ENCODE measurements around the gene FHIP1A. TPM values are rescaled to one million over a fixed set of nuclear protein-coding genes. Genes with fewer than 3 reads are reported as not detected.

The FHIP1A gene
- polyA plus RNA-seq, 1 of the 3 experiments (the other 2 are of a cell fraction), result 1.3 TPM

DNA sequence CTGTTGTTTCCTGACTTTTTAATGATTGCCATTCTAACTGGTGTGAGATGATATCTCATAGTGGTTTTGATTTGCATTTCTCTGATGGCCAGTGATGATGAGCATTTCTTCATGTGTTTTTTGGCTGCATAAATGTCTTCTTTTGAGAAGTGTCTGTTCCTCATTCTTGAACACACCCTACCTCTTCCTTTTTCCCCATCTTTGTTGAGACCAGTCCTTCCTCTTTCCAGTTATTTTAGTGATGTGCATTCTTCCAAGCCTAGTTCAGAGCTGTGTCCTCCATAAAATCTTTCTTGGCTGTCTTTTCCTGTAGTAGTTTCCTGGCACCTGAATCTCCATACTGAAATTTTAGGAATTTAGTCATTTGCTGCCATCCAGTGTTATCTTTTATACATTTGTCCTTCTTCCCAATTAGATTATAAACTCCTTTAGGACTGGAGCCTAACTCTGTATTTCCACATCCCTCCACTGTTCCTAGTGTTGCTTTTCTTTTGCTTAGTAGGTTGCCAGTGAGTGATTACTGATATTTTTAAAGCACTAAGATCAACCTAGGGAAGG is 11.4 kb downstream of the FHIP1A start:
- no peak overlapping the region for H3K27ac ChIP-seq (ENCODE audit: low read depth in 2 of 2, low read length in 1 of 2)
- H3K27me3 ChIP-seq (ENCODE audit: insufficient read depth), result no peaks in the 10 kb centered on the region
- H3K9me3 ChIP-seq, result no peaks in the 10 kb centered on the region
- no peak overlapping the region for H3K9ac ChIP-seq
- POLR2A ChIA-PET, result no interaction called here
- peaks cover 29% of the 10 kb centered on the region for H3F3A ChIP-seq (replicated peaks; ENCODE audit: insufficient read depth)
- peaks cover 0 to 22% of the 10 kb centered on the region in 2 experiments; a peak in 2 of 4 replicates for H3K4me1 ChIP-seq (ENCODE audit: control insufficient read depth in 1 of 2, insufficient read depth in 2 of 2, low read depth in 1 of 2, low read length in 1 of 2)
- no peaks in the 10 kb centered on the region for H4K20me1 ChIP-seq (ENCODE audit: insufficient read depth)
- no peaks in the 10 kb centered on the region for H3K79me2 ChIP-seq (ENCODE audit: insufficient read depth)
- no peaks in the 10 kb centered on the region for H3K36me3 ChIP-seq (replicated peaks in 1 of 2; ENCODE audit: control insufficient read depth in 1 of 2, insufficient read depth in 2 of 2, low read length in 1 of 2)
- DNase-seq, result no peak
- TF ChIP-seq, protein P1, sequence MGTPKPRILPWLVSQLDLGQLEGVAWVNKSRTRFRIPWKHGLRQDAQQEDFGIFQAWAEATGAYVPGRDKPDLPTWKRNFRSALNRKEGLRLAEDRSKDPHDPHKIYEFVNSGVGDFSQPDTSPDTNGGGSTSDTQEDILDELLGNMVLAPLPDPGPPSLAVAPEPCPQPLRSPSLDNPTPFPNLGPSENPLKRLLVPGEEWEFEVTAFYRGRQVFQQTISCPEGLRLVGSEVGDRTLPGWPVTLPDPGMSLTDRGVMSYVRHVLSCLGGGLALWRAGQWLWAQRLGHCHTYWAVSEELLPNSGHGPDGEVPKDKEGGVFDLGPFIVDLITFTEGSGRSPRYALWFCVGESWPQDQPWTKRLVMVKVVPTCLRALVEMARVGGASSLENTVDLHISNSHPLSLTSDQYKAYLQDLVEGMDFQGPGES (IDR thresholded peaks at IDR 0.05; ENCODE audit: low read depth, low read length), result no peak
- no peak for TF ChIP-seq JUND (IDR thresholded peaks at IDR 0.05)
- TF ChIP-seq YY1 (IDR thresholded peaks at IDR 0.05; ENCODE audit: low read depth), result no peak
- TF ChIP-seq, protein P2, sequence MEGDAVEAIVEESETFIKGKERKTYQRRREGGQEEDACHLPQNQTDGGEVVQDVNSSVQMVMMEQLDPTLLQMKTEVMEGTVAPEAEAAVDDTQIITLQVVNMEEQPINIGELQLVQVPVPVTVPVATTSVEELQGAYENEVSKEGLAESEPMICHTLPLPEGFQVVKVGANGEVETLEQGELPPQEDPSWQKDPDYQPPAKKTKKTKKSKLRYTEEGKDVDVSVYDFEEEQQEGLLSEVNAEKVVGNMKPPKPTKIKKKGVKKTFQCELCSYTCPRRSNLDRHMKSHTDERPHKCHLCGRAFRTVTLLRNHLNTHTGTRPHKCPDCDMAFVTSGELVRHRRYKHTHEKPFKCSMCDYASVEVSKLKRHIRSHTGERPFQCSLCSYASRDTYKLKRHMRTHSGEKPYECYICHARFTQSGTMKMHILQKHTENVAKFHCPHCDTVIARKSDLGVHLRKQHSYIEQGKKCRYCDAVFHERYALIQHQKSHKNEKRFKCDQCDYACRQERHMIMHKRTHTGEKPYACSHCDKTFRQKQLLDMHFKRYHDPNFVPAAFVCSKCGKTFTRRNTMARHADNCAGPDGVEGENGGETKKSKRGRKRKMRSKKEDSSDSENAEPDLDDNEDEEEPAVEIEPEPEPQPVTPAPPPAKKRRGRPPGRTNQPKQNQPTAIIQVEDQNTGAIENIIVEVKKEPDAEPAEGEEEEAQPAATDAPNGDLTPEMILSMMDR (IDR thresholded peaks at IDR 0.05), result peak; percentile 18; the same call in 1 of the 2 replicates
- no peak overlapping the region for H3K4me3 ChIP-seq (ENCODE audit: low read depth in 2 of 2, low read length in 1 of 2)
- CTCF ChIA-PET, result no interaction called here
- no peak overlapping the region for H2AFZ ChIP-seq (ENCODE audit: low read depth)
- H3K9me2 ChIP-seq, result no peaks in the 10 kb centered on the region
- H3K4me2 ChIP-seq, result no peak overlapping the region

DNA sequence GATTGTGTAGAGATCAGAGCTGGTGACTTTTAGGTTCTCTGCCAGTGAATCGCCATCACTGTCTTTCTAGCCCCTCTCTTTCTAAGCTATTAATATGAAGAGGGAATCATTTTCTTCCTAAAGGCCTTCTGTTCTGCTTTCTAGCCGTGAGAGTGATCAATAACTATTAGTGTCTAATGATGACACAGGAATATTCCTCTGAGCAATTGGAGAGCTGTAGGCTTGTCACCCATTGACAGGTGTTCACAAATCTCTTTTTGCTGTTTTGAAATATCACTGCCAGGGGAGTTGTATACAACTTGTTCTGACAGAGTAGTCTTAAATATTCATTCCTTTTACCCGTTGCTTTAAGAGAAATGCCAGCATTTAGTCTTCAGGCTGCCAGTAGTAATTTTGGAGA is 13.9 kb downstream of the FHIP1A start:
- no peak for DNase-seq
- no peaks in the 10 kb centered on the region for H3K79me2 ChIP-seq (ENCODE audit: insufficient read depth)
- H3K27ac ChIP-seq (ENCODE audit: low read depth in 2 of 2, low read length in 1 of 2), result no peak overlapping the region
- 88% methylated on average over 3 of the region's 3 CpGs for WGBS (ENCODE audit: low lambda C conversion rate)
- peaks cover 14% of the 10 kb centered on the region for H3F3A ChIP-seq (replicated peaks; ENCODE audit: insufficient read depth)
- H2AFZ ChIP-seq (ENCODE audit: low read depth), result no peak overlapping the region
- H3K9me2 ChIP-seq, result no peaks in the 10 kb centered on the region
- no peaks in the 10 kb centered on the region for H3K36me3 ChIP-seq (replicated peaks in 1 of 2; ENCODE audit: control insufficient read depth in 1 of 2, insufficient read depth in 2 of 2, low read length in 1 of 2)
- no peaks in the 10 kb centered on the region for H4K20me1 ChIP-seq (ENCODE audit: insufficient read depth)
- H3K9ac ChIP-seq, result no peak overlapping the region
- H3K9me3 ChIP-seq, result no peaks in the 10 kb centered on the region
- peaks cover 0 to 6% of the 10 kb centered on the region in 2 experiments; a peak in 1 of 4 replicates for H3K4me1 ChIP-seq (ENCODE audit: control insufficient read depth in 1 of 2, insufficient read depth in 2 of 2, low read depth in 1 of 2, low read length in 1 of 2)
- H3K27me3 ChIP-seq (ENCODE audit: insufficient read depth), result no peaks in the 10 kb centered on the region
- no peak overlapping the region for H3K4me3 ChIP-seq (ENCODE audit: low read depth in 2 of 2, low read length in 1 of 2)
- CTCF ChIA-PET, result interaction anchor here (1.2 to 2.0 kb wide), 2 partner anchors 9 to 59 kb away, joined by 3 to 4 read pairs; no protein-coding TSS in a partner anchor
- TF ChIP-seq TEAD4 (IDR thresholded peaks at IDR 0.05; ENCODE audit: borderline replicate concordance, insufficient read depth) (no peak), NFIC (IDR thresholded peaks at IDR 0.05; ENCODE audit: borderline replicate concordance) (no peak), RAD21 (IDR thresholded peaks at IDR 0.05; ENCODE audit: low read length) (no peak), FOXJ3 (CRISPR knock-in tag; IDR thresholded peaks at IDR 0.05) (no peak), SIN3A (IDR thresholded peaks at IDR 0.05; ENCODE audit: borderline replicate concordance, low read depth, low read length) (no peak), JUND (IDR thresholded peaks at IDR 0.05) (no peak), TCF12 (IDR thresholded peaks at IDR 0.05) (no peak), CHD2 (IDR thresholded peaks at IDR 0.05; ENCODE audit: low read length, partially characterized antibody) (no peak)
- TF ChIP-seq, protein P3, sequence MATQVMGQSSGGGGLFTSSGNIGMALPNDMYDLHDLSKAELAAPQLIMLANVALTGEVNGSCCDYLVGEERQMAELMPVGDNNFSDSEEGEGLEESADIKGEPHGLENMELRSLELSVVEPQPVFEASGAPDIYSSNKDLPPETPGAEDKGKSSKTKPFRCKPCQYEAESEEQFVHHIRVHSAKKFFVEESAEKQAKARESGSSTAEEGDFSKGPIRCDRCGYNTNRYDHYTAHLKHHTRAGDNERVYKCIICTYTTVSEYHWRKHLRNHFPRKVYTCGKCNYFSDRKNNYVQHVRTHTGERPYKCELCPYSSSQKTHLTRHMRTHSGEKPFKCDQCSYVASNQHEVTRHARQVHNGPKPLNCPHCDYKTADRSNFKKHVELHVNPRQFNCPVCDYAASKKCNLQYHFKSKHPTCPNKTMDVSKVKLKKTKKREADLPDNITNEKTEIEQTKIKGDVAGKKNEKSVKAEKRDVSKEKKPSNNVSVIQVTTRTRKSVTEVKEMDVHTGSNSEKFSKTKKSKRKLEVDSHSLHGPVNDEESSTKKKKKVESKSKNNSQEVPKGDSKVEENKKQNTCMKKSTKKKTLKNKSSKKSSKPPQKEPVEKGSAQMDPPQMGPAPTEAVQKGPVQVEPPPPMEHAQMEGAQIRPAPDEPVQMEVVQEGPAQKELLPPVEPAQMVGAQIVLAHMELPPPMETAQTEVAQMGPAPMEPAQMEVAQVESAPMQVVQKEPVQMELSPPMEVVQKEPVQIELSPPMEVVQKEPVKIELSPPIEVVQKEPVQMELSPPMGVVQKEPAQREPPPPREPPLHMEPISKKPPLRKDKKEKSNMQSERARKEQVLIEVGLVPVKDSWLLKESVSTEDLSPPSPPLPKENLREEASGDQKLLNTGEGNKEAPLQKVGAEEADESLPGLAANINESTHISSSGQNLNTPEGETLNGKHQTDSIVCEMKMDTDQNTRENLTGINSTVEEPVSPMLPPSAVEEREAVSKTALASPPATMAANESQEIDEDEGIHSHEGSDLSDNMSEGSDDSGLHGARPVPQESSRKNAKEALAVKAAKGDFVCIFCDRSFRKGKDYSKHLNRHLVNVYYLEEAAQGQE (IDR thresholded peaks at IDR 0.05; ENCODE audit: low read depth, low read length), result no peak
- POLR2A ChIA-PET, result no interaction called here
- no peak overlapping the region for H3K4me2 ChIP-seq

All from SK-N-SH (cell line).